GM21526 (cell line): ENCODE measurements around the gene HOXD8.

Experiments
- ATAC-seq: cut with Tn5 transposase; IDR thresholded peaks from one replicate; pipeline ENCODE4 v1.9.1; 2021; ENCODE audit warnings: moderate library complexity; ENCODE audit not compliant: unreplicated experiment, low FRiP score

HOXD8 gene

GRCh38 chr2:176102309-176102866, 27.1 kb upstream of the HOXD8 start:
- no peak for ATAC-seq

GRCh38 chr2:176103194-176103593, 26.3 kb upstream of the HOXD8 start:
- ATAC-seq: no peak

- ATAC-seq: no peak
Measured at GRCh38 chr2:176103742-176104315, 25.7 kb upstream of the HOXD8 start.

- no peak for ATAC-seq
Measured at GRCh38 chr2:176104316-176105077, 25.0 kb upstream of the HOXD8 start.

GRCh38 chr2:176105078-176105729, 24.3 kb upstream of the HOXD8 start:
- no peak for ATAC-seq

GRCh38 chr2:176105730-176106580, 23.6 kb upstream of the HOXD8 start:
- no peak for ATAC-seq

GRCh38 chr2:176106581-176107539, 22.6 kb upstream of the HOXD8 start, which contains the start of gene HOXD11:
Gene HOXD11, plus strand, starts transcription at chr2:176107280. Its CDS starts 76 bp downstream, at chr2:176107356.
- no peak for ATAC-seq

- no peak for ATAC-seq
Measured at GRCh38 chr2:176107731-176108181, 21.7 kb upstream of the HOXD8 start.

GRCh38 chr2:176109192-176109901, 20.2 kb upstream of the HOXD8 start:
- no peak for ATAC-seq

- ATAC-seq: no peak
Measured at GRCh38 chr2:176109946-176110345, 19.6 kb upstream of the HOXD8 start.

- ATAC-seq: no peak
Measured at GRCh38 chr2:176110415-176111308, 18.8 kb upstream of the HOXD8 start.

- no peak for ATAC-seq
Measured at GRCh38 chr2:176111309-176111663, 18.2 kb upstream of the HOXD8 start.

GRCh38 chr2:176111846-176112374, 17.6 kb upstream of the HOXD8 start:
- ATAC-seq: no peak

- no peak for ATAC-seq
Measured at GRCh38 chr2:176112375-176113302, 16.9 kb upstream of the HOXD8 start.

- ATAC-seq: no peak
Measured at GRCh38 chr2:176114120-176114929, 15.2 kb upstream of the HOXD8 start.
